HG03103 (cell line): ENCODE data around the gene MAPT.
"Not testable (repeated sequence)": the region's sequence is repeated elsewhere in the genome, so short reads cannot be mapped to it uniquely, and the experiment has no call there.

Source experiments
- ATAC-seq: cut with Tn5 transposase; IDR thresholded peaks from one replicate; pipeline ENCODE4 v1.9.1; 2021; ENCODE audit warnings: low read depth; ENCODE audit not compliant: unreplicated experiment

Gene MAPT

DNA sequence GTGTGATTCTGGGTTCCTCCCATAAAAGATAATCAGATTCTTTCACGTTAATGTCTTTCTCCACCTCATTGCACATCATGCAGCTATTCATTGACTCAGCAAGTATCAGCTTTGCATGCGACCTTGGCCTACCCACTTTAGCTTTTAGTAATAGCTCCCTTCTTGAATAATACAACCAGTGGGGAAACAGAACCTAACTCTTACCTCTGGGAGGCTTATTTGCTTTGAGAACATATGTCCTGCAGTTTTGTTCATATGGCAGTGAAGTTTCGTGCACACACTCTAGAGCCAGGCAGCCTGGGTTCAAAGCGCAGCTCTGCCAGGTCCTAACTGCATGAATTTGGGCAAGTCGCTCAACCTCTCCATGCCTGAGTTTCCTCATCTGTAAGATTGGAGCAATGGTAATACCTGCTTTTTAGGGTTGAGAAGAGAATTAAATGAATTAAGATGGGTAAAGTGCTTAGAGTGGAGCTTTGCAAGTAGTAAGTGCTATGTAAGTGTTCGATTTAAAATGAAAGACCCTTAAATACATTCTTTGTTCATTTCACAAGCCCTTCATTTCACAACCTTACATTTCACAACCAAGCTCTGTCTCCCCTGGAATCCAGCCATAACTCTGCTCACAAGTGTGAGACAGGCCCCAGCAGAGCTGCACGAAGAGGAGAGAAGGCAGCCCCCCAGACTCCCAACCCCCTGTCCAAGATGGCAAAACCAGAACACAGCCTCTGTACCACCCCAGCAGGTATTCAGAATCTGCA, 29.3 kb downstream of the MAPT start:
- ATAC-seq = no peak

DNA sequence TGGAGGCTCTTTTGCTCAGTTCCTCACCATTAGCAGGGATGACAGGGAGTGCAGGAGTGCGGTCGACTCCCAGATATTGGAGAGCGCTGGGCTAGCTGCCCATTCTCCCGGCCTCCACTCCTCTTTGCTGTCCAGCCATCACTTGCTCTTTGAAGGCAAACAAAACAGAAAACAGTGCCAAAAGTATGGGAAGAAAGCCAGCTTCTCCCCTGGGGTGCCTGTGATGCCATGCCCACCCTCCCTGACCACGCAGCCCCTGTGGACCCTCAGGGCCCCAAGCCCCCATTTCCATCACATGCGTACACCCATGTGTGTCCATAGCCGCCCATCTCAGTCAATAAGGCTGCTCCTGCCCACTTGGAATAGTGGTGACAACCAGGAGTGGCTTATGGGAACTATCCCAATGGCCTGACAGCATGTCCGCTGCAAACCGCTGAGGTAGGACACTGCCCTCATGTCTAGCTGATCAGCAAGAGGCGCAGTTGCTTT, 30.0 kb downstream of the MAPT start:
- no peak for ATAC-seq

DNA sequence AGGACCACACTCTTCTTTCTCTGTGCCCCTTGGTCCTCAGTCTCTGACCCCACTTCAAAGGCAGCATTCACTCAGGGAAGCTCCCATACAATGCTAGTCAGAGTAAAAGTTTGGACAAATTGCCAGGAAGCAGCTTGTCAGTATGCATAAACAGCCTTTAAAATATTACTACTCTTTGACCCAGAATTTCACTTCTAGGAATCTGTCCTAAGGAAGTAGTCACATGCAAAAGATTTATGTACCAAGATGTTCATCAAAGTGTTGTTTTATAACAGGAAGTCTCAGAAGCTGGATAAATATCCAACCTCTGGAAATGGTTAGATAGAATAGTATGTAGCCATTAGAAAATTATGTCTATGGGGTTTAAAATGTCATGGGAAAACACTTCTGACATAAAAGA, 31.0 kb downstream of the MAPT start:
- ATAC-seq = no peak

DNA sequence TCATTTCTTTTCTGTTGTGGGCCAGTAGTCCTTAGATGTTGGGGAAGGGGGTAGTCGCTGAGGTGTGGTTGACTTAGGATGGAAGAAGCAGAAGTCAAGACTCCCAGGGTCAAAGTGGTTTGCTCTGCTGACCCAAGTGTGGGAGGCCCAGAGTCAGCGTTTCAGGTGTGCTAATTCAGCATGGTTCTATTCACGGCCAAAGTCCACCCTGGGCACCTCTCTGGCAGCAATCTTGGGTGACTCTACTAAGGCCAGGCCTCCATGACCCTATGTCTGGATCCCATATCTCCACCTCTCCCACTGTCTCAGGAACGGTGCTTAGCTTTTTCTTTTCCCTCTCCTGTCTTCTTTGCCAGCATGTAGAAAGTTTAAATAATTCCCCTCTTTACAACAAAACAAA, 32.9 kb downstream of the MAPT start:
- ATAC-seq = no peak

DNA sequence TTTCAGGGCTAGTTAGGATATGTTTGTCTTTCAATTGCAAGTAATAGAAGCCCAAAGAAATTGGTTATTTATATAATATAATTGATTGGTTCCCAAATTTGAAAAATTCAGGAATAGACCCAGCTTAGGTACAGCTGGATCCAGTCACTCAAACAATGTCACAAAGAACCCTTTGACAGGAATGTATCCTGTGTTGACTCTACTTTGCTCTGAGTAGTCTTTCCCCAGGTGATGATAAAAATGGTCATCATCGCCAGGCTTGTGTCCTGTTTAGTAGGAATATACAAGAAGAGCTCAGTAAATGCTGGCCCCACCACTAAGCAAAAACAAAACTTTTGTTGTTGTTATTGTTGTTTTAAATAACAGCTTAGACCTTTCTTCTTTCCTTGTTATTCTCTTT, 35.0 kb downstream of the MAPT start:
- ATAC-seq = no peak

DNA sequence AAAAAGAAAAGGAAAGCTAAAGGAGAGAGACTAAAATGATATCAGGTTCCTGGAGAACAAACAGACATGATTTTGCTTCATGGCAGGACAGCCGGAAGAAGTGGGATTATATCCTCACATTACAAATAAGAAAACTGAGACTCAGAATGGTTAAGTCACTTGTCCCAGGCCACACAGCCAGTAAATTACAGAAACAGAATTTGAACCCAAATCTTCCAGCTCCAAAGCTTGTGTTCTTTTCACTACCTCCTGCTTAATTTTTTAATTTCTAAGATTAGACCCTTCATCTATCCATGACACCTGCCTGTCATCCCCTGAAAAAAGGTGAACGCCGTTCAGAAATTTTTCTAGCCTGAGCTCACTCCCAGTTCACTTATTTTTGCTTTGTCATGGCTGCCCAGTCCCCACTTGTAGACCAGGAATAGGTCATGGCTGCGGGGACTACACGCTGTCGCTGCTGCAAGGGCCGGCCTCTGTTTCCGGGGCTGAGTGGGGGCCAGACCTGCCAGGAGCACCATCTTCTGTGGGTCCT, 36.1 kb downstream of the MAPT start:
- ATAC-seq = no peak

DNA sequence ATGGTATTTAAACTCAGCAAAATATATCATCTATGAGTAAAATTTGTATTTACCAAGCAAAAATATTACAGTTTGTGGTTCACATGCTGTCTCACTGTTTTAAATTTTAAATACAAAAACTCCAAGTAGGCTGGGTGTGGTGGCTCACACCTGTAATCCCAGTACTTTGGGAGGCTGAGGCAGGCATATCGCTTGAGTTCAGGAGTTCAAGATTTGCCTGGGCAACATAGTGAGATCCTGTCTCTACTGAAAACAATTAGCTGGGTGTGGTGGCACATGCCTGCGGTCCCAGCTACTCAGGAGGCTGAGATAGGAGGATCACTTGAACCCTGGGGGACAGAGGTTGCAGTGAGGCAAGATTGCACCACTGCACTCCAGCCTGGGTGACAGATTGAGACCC, 37.3 kb downstream of the MAPT start:
- no peak for ATAC-seq

DNA sequence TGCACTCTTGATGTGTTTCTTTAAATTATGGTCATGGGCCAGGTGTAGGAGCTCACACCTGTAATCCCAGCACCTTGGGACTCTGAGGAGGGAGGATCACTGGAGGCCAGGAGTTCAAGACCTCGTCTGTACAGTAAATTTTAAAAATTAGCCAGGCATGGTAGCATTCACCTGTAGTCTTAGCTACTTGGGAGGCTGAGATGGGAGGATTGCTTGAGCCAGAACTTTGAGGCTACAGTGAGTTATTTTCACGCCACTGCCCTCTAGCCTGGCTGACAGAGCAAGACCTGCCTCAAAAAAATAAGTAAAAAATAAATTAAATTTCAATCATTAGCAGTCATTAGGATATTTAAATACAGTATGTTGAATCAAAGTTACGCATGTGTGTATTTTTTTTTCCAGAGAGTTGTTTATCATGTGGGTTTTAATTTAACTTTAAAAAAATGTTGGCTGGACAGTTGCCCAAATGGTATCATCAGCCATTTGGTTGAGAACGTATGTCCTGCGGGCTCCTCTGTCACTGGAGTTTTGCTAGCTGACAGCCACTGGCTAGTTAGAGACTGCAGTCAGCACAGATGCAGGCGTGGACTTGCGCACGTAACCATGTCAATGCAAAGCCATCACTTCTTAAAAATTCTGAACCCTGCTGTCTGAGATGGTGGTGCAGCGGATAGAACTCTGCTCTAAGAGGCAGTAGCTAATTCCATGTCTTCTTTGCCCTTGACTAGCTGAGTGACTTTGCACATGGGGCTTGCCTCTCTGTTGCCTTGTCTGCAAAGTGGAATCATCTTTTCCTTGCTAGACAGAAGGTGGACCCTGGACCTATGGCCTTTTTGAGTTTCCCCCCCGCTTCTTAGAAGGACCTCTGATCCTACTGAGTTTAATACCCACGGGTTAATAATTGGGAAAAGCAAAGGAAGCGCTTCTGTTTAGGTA, 40.0 kb downstream of the MAPT start:
- ATAC-seq = no peak

DNA sequence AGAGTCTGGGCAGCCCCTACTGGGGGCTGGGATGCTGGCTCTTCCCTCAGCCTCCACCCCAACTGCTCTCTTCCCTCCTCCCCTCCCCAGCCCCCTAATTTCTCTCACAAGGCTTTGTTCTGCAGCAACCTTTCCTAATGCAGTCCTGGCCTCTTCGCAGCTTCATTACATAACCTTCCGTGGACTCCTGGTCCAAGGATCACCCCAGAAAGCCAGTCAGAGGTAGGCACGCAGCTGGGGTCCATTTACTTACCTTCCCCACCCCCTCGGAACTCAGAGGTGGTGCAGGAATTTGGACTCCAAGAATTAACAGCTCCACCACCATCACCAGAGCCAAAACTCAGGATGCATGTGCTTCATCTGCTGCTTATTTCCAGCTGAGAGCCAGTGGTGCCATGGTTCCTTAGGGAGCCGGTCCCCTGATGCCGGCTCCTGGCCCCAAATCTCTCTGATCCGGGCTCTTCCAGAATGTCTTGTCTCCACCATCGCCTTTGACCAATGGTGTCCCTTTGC, 40.9 kb downstream of the MAPT start:
- no peak for ATAC-seq

DNA sequence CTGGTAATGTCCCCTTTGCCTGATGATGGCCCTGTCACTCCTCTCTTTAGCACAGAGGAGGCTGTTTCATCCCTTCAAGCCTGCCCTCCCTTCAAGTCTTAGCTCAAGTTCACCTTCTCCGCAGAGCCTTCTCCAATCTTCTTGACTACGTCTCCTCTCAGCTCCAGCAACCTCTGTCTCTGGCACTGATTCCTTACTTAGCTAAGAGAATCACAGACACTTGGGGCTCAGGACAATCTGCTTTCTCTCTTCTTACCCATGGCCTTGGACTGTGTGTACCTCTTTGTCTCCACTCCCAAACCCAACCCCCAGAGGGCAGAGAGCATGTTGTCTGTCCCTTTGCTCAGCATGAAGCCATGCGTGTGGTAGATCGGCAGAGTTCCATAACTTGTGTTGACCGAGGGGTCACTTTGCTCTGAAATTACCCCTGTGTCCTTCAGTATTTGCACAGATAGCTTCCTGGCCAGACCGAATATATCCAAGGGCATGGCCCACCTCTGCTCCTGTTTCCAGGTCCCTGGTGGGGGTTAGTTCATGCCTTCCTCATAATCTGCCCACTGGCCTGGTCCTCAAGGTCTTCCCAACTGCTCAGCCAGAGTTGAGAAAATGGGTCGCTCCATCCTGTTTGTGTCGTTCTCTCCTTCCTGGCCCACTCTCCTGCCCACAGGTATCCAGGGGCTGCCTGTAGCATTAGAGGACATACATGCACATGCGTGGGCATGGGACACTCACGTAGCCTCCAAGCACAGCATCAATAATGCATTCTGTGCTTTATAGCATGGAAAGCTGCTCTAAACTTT, 41.6 kb downstream of the MAPT start:
- no peak for ATAC-seq

DNA sequence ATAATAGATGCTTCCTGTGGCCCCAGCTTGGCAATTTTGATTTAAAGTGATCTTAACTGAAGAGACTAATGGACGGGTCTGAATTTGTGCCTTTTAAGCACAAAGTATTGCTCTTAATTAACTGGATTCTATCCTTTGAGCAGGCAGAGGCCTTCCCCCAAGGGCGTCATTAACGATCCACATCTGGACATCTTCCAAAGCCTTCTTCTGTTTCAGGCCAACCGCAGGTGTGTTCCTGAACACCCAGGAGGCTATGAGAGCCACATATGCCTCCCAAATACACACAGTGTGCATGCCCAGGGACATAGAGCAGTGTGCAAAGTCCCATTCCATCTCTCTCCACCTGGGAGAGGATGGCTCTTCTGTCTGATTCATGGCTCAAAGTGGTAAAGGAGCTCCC, 42.3 kb downstream of the MAPT start:
- no peak for ATAC-seq

DNA sequence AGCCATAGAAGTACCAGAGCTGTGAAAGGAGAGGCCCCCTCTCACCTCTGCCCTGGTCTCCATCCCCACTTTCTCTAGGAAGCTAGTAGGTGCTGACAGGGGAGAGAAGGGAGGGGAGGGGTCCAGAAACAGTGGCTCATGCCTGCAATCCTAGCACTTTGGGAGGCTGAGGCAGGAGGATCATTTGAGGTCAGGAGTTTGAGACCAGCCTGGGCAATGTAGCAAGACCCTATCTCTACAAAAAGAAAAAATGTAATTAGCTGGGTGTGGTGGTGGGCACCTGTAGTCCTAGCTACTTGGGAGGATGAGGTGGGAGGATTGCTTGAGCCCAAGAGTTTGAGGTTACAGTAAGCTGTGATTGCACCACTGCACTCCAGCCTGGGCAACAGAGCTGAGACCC, 42.8 kb downstream of the MAPT start:
- ATAC-seq = not testable (repeated sequence)

DNA sequence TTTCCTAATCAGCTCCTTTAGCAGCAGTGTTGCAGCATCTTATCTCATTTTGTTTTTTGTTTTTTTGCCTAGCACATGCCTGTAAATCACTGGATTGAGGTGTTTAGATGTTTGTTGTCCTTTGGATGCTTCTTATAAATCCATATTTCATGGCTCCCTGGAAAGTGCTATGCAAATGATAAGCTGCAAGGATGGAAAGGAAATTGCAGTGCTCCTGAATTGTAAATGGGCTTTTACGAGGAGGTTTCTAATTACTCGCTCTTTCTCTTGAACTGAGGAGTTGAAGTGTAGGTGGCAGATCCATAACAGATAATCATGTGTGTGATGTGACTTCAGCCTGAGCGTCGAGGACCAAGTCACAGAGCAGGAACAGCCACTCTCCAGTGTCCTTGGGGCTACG, 45.0 kb downstream of the MAPT start:
- ATAC-seq = no peak

DNA sequence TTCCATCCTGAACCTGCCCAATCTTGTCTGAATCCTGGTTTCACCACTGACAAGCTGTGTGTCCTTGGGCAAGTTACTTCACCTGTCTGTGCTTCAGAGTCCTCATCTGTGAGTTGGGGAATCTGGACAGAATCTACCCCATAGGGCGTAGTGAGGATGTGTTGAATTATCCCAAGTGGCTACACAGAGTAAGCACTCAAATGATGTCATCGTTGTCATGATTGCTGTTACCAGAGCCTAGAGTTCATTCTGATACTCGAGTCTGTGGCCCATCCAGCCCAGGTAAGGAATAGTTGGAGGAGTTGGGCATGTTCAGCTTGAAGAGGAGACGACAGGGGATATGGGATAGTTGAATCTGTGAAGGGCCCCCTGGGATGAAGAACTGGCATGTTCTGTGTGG, 45.9 kb downstream of the MAPT start:
- no peak for ATAC-seq

DNA sequence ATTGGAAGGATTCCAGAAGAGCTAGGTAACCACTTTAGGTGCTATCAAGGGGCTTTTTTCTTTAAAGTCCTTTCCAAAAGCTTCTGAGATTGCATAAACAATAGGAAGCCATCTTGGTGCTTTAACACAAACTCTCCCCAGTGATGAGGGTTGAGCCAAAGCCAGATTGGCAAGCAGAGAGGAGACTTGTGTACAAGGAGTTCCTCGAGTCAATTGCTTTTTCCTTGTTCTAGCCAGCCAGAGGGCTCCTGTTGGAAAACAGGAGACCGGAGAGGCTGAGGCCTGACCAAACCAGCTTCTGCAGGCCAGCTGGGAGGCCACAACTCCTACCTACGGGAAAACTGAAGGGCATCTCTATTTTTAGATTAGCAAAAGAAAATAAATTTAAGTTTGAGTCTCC, 46.5 kb downstream of the MAPT start:
- ATAC-seq = no peak

DNA sequence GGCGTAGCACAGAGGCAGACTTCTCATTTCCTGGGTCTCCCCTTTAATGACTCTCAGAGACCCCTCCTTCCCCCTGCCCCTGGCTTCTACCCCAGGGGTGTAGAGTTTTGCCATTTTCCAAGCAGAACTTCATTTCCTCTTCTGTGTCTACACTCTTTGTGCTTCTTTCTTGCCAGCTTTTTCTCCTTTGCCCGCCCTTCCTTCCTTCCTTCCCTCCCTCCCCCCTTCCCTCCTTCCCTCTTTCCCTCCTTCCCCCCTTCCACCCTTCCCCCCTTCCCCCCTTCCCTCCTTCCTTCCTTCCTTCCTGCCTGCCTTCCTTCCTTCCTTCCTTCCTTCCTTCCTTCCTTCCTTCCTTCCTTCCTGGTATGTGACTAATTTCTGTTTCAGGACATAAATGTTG, 47.0 kb downstream of the MAPT start:
- no peak for ATAC-seq

DNA sequence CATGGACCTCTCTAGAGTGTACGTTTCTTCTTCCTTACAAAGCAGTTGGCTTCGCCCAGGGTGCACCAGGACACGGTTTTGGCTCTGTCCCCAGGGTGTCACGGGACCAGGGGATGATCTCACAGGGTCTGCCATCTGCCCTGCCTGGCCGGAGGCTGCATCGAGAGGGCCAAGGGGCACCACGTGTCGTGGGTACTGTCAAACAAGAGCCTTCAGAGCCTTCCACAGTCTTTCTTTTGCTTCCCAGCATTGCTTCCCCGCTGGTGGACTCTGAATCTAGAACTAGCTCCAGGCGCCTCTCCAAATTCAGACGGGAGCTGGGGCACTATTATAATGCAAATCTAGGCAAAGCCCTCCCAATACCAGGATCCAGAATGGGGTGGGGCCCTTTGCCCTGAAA, 47.9 kb downstream of the MAPT start:
- ATAC-seq = no peak

DNA sequence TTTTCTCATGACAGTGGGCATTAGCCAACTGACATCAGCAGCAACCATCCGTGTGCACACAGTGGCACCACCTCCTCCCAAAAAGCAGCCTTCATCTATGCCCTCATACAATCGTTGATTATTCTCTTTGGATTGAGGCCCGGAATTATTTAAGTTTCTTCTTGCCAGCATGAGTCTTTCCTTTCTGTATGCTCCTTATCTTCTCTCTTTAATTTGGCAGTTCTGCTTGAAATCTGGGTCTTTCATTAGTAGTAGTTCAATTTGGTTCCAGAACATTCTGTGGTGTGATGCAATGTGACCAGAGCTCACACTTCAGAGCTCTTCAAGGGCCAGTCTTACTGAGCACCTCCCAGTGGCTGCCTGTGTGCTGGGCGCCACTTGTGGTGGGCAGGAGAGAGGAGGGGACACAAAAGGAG, 52.5 kb downstream of the MAPT start:
- ATAC-seq = no peak

DNA sequence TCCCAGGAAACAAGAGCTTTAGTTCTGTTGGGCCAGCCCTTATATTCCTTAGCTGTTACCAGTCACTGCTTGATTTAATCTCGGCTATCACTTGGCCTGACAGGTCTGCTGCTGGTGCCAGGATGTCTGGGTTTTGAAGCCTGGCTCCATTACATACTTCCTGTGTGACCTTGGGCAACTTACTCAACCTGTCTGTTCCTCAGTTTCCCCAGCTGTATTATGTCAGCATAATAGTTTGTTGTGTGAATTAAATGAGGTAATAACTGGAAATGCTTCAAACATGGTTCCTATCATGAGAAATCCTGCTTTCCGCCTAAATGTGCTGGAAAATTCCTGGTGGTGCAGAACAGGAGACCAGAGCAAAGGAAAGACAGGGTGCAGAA, 54.1 kb downstream of the MAPT start:
- ATAC-seq = no peak

DNA sequence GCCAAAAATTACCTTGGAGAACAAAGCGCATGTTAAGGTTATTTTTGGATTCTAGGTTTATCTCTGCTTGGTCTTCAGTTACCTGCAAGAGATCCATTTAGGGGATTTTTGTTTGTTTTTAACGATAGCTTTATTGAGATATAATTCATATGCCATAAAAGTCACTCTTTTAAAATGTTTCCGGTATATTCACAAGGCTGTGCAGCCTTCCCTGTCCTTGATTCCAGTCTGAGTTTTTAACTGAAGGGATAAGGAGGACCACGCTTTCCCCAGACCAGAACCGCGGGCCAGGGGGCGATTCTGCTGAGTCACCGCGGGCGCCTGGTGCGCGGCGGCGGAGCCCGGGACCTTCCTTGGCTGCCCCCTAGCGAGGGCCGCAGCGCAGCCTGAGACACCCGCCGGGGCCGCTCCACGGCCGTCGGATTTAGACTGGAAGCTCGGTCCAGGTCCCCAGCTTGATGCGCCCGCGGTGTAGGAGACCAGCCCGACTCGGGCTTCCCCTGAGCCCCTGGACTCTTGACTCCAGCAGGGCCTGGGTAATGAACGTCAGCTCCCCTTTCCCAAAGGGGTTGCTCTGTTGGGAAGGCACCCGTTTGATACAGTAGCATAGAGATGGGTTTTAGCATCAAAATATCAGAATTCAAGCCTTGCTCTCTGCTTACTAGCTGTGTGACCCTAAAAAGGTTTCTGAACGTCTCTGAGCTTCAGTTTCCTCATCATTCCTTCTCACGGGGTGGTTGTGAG, 54.7 kb downstream of the MAPT start:
- ATAC-seq = no peak
